LNCaP clone FGC (cell line): ENCODE results near the gene FASLG.

ENCODE experiments used
- DNase-seq: peaks from one replicate; pipeline ENCODE4 v3.0.0-alpha.2; 2011; ENCODE audit warnings: low read depth
- H3K4me3 ChIP-seq: 2 replicates; pipeline ENCODE4 v1.5.1; 2011; ENCODE audit warnings: mild to moderate bottlenecking, low read depth, low read length, control low read depth
- CTCF ChIP-seq: IDR thresholded peaks from 2 replicates; pipeline ENCODE4 v1.5.1; 2012; ENCODE audit warnings: mild to moderate bottlenecking; ENCODE audit not compliant: control insufficient read depth, insufficient read depth; ENCODE audit errors: extremely low read depth

The FASLG gene

GRCh38 chr1:172654535-172654934 lies 4.4 kb upstream of the FASLG start:
- DNase-seq = no peak

GRCh38 chr1:172656576-172656975 lies 2.3 kb upstream of the FASLG start:
- no peak for TF ChIP-seq CTCF
- H3K4me3 ChIP-seq = no peak overlapping the region
- no peak for DNase-seq

More at GRCh38 chr1:172654535-172654934, 4.4 kb upstream of the FASLG start:
- no peak overlapping the region for H3K4me3 ChIP-seq
- TF ChIP-seq CTCF = no peak

GRCh38 chr1:172657586-172657985 lies 1.3 kb upstream of the FASLG start:
- no peak for DNase-seq
- no peak for TF ChIP-seq CTCF

GRCh38 chr1:172661107-172661506 lies 2.2 kb downstream of the FASLG start:
- no peak overlapping the region for H3K4me3 ChIP-seq
- DNase-seq = no peak
- TF ChIP-seq CTCF = no peak

More at GRCh38 chr1:172657586-172657985, 1.3 kb upstream of the FASLG start:
- H3K4me3 ChIP-seq = no peak overlapping the region

- TF ChIP-seq CTCF = no peak
- H3K4me3 ChIP-seq = no peak overlapping the region
- DNase-seq = no peak
Observed at GRCh38 chr1:172662464-172663109, 3.7 kb downstream of the FASLG start.

GRCh38 chr1:172663732-172664131 lies 4.8 kb downstream of the FASLG start:
- no peak for DNase-seq
- no peak for TF ChIP-seq CTCF
- H3K4me3 ChIP-seq = no peak overlapping the region

- TF ChIP-seq CTCF = no peak
- H3K4me3 ChIP-seq = no peak overlapping the region
- no peak for DNase-seq
Observed at GRCh38 chr1:172668097-172668496, 9.2 kb downstream of the FASLG start.
